ENCODE data around the gene CCDC187.
"Not testable (repeated sequence)": the region's sequence is repeated elsewhere in the genome, so short reads cannot be mapped to it uniquely, and the experiment has no call there.

Gene CCDC187

GRCh38 chr9:136267261-136268111 lies 36.4 kb downstream of the CCDC187 start:
- peak; percentile 70 to 77 for DNase-seq (ENCODE audit: low read depth in 2 of 2)

GRCh38 chr9:136266641-136267040 lies 37.3 kb downstream of the CCDC187 start:
- not testable (repeated sequence) for DNase-seq (ENCODE audit: low read depth in 2 of 2)

- DNase-seq (ENCODE audit: low read depth in 2 of 2): no peak
These were observed 38.1 kb downstream of the CCDC187 start for GRCh38 chr9:136265561-136266355.

GRCh38 chr9:136264441-136265405 lies 39.2 kb downstream of the CCDC187 start:
- DNase-seq (ENCODE audit: low read depth in 2 of 2): no peak

- no peak for DNase-seq (ENCODE audit: low read depth in 2 of 2)
These were observed 39.9 kb downstream of the CCDC187 start for GRCh38 chr9:136264031-136264430.

- DNase-seq (ENCODE audit: low read depth in 2 of 2): no peak
These were observed 41.2 kb downstream of the CCDC187 start for GRCh38 chr9:136262671-136263178.

GRCh38 chr9:136261686-136262430 lies 42.0 kb downstream of the CCDC187 start:
- no peak for DNase-seq (ENCODE audit: low read depth in 2 of 2)

GRCh38 chr9:136260936-136261472 lies 42.9 kb downstream of the CCDC187 start:
- no peak for DNase-seq (ENCODE audit: low read depth in 2 of 2)

- no peak for DNase-seq (ENCODE audit: low read depth in 2 of 2)
These were observed 43.4 kb downstream of the CCDC187 start for GRCh38 chr9:136260521-136260920.

GRCh38 chr9:136259836-136260235 lies 44.1 kb downstream of the CCDC187 start:
- no peak for DNase-seq (ENCODE audit: low read depth in 2 of 2)

- DNase-seq (ENCODE audit: low read depth in 2 of 2): no peak
These were observed 44.4 kb downstream of the CCDC187 start for GRCh38 chr9:136259517-136259813.

GRCh38 chr9:136258786-136259516 lies 44.9 kb downstream of the CCDC187 start:
- no peak for DNase-seq (ENCODE audit: low read depth in 2 of 2)

- DNase-seq (ENCODE audit: low read depth in 2 of 2): no peak
These were observed 45.6 kb downstream of the CCDC187 start for GRCh38 chr9:136258299-136258625.

- no peak for DNase-seq (ENCODE audit: low read depth in 2 of 2)
These were observed 46.3 kb downstream of the CCDC187 start for GRCh38 chr9:136257381-136258298.

- DNase-seq (ENCODE audit: low read depth in 2 of 2): no peak
These were observed 47.7 kb downstream of the CCDC187 start for GRCh38 chr9:136255896-136256890.

- DNase-seq (ENCODE audit: low read depth in 2 of 2): no peak
These were observed 48.7 kb downstream of the CCDC187 start for GRCh38 chr9:136255166-136255538.

- no peak for DNase-seq (ENCODE audit: low read depth in 2 of 2)
These were observed 49.3 kb downstream of the CCDC187 start for GRCh38 chr9:136254381-136255165.

All from stimulated activated CD4-positive, alpha-beta T cell treated with anti-CD3 and anti-CD28 coated beads, Interleukin-15, amount 100 ng/mL, for 48 hours (primary cell).